Transverse colon (tissue), 4 donors: ENCODE measurements around the gene PYCR2.

Experiments
- CTCF ChIP-seq, 5 experiments: fragments of 200-600 bp in 3 of 5; fragments of 450-650 bp in 2 of 5; sonication (generic) in 3 of 5; IDR thresholded peaks; 1 replicate in 2 of 5; 2 replicates in 3 of 5; pipeline ENCODE4 v1.5.1; 2016 to 2017; ENCODE audit warnings: antibody characterized with exemption in 5 of 5, inconsistent platforms in 3 of 5, mild to moderate bottlenecking in 2 of 5, moderate library complexity in 1 of 5
- EP300 ChIP-seq: sonication (generic); formaldehyde crosslinking; IDR thresholded peaks from one replicate; pipeline ENCODE4 v1.6.1; 2017; ENCODE audit warnings: antibody characterized with exemption, low read depth
- POLR2A ChIP-seq: fragments of 450-650 bp; IDR thresholded peaks from one replicate; pipeline ENCODE4 v1.6.1; 2016; ENCODE audit warnings: antibody characterized with exemption, mild to moderate bottlenecking, moderate library complexity
- POLR2AphosphoS5 ChIP-seq, 3 donors: sonication (generic); formaldehyde crosslinking; IDR thresholded peaks; one replicate each; pipeline ENCODE4 v1.6.1; 2016; ENCODE audit warnings: antibody characterized with exemption in 3 of 3

GRCh38 chr1:225881081-225881958 lies 42.7 kb downstream of the PYCR2 start:
- no peak for TF ChIP-seq CTCF (IDR thresholded peaks at IDR 0.05)
- TF ChIP-seq EP300: no peak
- no peak for TF ChIP-seq POLR2A
- TF ChIP-seq POLR2AphosphoS5 (IDR thresholded peaks at IDR 0.05): no peak
